SHP77 treated with DMSO at 0.1 percent for 48 hours (cell line): ENCODE results near the gene NT5C1B.

Experiments used
- DNase-seq: peaks from one replicate; lab custom pipeline; 2025; lab: John Stamatoyannopoulos, UW

The NT5C1B gene

DNA sequence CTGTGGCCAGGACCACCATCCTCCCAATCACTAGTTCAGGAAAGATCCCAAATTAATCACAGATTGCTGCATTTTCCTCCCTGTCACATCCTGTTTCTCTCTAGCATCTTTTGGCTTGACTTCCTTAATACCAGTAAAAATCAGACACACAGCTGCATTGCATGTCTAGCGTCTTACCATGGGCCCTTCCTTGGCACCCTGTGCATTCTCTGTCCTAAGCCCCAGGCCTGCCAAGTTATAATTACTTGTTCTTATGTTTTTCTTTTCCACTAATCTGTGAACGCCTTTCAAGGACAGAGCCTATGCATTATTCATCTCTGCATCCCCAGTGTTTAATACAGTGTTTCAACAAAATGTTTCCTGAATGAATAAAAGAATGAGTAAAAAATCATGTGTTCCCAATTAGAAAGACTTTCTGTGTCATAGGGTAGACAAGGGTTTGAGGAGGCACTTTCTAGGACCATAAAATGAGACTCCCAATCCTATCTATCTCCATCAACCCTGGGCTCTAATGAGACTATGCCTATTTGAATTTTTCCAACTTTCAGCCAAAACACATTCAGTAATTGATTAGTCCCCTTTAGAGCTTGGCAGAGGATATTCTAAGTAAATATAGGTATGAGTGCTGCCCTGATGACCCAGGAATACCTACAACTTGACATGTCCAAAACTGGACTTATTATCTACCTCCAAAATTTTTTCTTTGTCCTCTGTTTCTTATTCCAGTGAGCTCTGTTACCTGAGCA lies 10.3 kb upstream of the NT5C1B start:
- no peak for DNase-seq

DNA sequence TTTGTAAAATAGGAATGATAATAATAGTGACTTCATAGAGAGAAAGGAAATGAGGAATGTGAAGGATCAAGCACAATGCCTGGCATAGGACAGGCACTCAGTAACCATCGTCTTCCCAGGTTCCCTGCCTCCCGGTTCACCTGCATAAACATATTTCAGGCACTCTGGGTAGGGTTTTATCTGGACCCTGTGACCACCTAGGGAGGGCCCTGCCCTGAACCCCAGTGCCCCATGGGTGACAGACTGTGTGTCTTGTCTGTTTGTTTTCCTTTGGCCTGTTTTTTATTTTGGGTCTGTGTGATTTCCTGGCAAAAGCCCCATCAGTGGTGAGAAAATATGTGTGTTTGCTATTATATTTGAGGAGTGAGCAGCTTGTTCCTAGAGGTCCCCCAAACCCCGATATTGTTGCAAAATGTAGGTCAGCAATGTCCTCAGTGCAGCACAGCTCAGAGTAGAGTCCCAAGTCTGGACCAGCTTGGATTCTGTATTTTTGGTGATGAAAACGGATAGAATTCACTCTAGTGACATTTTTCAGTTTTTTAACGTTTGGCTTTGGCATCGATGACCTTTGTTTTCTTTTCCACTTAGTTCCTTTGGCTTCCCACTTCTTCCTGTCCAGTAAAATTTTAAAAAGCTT lies 9.6 kb upstream of the NT5C1B start:
- DNase-seq = no peak

DNA sequence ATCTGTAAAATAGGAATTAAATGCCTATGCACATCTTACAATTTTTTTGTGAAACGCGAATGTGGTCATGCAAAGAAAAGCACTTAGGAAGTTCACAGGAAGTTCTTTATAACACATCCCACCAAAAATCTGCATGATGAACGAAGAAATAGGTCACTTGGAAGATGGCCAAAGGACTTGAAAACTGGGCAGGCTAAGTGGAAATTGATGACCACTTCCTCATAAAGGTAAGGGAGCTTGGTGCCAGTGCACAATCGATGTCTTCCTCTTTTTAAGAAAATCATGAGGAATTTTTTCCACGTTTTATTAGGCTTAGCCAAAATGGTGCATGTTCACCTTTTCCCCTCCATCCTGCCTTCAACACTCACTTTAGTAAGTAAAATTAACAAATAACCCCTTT lies 8.2 kb upstream of the NT5C1B start:
- no peak for DNase-seq

DNA sequence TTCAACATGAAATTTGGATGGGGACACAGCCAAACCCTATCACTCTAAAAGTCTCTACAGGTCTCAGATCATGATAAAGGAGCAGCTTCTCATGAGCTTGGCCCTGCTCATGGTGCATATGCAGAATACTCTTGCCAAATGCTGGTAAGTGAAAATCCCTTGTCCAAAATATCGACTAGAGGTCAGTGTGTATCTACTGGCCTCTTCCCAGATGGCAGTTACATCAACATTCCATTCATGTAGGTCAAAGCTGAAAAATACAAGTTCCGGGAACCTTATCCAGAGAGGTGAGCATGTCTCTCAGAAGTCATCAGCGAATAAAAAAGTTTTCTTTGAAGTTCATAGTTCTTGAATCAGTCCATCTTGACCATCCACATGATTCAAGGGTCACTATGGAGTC lies 7.6 kb upstream of the NT5C1B start:
- DNase-seq = no peak

DNA sequence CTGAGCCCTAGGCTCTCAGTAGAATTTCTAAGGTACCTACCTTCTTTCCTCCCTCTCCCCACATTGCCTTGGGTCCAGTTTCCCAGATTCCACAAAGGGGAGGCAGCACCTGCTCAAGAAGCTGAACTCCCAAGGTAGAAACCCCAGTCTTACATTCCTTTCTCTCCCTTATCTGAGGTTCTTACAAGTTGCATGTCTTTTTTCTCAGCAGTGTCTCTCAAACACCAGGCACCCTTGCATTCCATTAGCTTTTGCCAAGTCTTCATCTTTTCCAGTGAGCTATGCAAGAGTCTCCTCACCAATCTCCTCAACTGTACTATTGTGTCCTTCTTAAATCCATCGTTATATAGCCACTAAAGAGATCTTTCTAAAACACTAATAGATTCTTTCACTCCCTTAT lies 4.1 kb upstream of the NT5C1B start:
- no peak for DNase-seq

DNA sequence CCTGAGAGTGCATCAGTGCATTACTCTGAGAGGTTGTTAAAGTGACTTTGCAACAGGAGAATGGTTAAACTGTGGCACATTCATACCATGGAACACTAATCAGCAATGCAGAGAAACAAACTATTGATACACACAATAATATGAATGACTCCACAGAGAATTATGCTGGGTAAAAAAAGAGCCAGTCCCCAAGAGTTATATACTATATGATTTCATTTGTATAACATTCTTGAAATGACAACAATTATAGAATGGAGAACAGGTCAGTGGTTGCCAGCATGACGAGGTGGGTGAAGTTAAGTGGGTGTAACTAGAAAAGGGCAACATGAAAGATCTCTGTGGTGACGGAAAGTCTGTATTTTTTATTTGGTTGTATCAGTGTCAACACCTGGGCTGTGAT lies 3.0 kb upstream of the NT5C1B start:
- no peak for DNase-seq

DNA sequence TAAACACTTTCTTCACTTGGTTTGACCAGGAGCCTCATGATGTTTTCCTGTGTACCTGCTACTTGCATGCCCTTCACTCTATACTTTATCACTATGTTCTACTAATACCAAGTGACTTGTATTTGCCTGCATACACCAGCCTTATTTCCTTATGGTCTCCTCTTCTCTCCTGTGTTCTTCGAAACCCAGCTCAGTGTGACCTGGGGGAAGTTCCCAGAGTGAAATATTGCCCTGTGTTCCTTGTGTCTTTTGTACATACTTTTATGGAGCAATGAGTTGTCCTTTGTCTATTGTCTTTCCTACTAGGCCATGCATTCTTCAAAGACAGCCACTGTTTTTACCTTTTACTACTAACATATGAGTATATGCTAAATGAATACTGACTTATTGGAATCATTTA lies 567 bp downstream of the NT5C1B start:
- DNase-seq = no peak

DNA sequence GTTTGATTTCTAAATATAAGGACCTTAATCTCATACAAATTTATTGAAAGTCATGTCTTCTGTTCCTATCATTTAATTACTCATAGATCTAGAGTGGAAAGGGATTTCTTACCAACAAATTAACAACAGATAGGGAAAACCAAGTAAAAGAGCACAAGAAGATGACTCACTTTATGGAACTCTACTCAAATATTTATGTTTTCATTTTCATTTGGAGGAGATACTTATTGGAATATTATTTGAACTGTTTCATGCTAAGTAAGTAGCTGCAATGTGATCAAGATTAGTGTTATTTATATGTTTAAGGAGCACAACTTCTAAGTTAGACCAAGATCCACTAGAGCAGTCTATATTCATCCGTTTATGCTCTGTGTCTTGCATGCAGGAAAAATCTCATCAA lies 1.3 kb downstream of the NT5C1B start:
- DNase-seq = no peak

DNA sequence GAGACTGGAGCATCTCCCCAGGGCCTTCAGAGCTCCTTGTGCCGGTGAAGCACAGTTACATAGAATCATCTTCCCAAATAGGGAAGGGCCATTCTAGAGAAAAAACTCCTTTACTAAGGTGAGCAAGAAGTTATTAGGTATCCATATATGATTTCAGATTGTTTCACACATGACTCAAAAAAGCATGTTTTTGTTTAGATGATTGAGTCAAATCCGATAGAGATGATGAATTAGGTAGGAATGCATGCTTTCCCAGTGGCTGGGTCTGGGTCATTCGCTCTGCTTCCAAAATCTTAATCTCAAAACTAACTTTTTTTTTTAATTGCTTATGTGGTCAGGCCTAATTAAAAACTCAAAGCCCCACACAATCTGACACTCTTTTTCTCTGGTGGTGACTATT lies 3.8 kb downstream of the NT5C1B start:
- DNase-seq = no peak

DNA sequence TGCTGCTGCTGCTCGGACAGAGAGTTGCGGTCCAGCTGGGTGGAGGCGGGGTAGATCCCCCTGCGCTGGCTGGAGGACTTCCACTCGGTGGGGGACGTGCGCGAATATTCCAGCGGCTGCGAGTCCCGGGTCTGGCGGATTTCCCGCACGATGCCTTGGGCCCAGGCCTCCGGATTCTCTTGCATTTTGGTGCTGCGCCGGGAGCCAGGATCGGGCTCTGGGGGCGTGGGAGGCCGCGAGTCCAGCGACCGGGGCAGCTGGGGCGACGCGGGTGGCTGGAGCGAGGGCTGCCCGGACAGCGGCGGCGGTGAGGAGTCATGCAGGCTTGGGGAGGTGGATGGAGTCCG lies 4.8 kb downstream of the NT5C1B start:
- DNase-seq = no peak

DNA sequence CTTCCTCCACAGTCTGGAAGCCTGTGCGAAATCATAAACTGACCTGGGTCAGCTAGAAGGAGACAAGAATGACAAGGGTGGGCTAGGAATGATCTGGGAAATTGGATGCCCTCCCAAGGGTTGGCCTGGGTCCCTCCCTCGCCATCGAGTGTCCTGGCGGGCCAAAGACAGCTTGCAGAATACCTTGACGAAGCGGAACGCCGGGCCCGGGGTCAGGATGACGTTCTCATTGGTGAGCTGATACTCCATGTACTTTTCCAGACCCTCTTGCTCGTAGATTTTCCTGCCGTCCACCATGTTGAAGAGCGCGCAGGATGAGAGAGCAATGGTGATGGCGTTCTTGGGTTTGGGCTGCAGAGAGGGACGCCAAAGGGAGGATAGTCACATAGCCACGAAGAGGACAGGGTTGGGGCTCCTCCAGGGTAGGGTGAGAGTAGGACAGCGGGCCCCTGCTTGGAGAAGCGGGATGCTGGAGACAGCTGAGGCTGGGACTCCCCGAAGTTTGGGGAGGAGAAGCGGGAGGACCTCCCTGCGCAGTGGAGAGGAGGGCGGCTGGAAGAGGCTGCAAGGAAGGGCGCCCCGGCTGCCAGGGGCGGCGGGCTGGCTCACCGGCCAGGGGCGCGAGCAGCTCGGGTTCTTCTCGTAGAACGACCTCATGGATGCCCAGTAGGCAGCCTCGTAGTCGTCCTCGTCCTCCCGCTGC lies 5.3 kb downstream of the NT5C1B start:
- no peak for DNase-seq

DNA sequence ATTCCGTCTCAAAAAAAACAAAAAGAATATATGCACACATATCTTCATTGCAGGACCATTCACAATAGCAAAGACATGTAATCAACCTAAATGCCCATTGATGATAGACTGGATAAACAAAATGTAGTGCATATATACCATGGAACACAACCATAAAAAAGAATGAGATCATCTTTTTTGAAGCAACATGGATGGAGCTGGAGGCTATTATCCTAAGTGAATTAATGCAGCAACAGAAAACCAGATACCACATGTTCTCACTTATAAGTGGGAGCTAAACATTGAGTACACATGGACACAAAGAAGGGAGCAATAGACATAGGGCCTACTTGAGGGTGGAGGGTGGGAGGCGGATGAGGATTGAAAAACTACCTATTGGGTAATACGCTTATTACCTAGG lies 8.8 kb downstream of the NT5C1B start:
- DNase-seq = no peak

DNA sequence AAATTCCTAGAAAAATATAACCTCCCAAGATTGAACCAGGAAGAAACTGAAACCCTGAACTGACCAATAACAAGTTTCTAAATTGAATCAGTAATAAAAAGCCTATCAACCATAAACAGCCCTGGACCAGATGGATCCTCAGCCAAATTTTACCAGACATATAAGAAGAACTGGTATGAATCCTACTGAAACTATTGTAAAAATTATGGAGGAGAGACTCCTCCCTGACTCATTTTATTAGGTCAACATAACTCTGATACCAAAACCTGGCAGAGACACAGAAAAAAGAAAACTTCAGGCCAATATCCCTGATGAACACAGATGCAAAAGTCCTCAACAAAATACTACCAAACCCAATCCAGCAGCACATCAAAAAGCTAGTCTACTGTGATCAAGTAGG lies 11.3 kb downstream of the NT5C1B start:
- DNase-seq = no peak

DNA sequence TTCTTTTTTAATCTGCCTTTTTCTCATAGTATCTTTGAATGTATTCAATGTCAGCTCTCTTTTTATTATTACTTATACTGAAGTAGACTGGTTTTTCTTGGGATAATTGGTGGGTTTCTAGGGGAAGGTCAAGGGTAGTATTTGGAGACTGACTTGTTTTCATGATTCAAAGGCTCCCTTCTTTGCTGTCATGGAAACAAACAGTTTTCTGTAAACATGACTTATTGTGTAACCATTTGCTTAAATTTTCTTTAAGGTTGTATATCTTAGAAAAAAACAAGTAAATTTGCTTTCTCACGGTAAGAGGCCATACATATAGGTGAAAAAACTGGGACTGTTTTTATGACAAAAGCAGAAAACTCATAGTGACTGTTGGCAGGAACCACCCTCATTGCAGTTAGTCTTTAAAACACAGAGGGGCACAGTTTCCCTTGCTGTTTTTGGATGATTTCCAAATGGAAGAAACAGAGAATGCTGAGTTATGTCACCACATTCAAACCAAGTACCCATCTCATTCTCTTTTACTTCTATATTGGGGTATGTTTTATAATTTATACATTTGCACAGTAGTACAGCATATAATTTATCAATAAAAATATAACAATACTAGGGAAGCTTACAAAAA lies 23.1 kb downstream of the NT5C1B start:
- no peak for DNase-seq

DNA sequence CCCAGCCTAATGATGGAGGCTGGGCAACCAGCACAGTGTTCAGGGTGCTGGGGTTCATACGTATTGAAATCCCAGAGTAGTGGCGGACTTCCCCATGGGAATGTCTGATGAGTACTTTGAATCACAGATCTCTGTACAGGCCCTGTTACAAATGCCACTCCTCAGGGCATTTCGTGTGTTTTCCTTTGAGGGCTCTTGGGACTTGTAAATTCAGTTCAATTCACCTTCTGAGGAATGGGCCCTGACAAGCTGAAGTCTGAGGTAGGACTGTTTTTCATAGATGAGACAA lies 28.6 kb downstream of the NT5C1B start:
- DNase-seq = no peak

DNA sequence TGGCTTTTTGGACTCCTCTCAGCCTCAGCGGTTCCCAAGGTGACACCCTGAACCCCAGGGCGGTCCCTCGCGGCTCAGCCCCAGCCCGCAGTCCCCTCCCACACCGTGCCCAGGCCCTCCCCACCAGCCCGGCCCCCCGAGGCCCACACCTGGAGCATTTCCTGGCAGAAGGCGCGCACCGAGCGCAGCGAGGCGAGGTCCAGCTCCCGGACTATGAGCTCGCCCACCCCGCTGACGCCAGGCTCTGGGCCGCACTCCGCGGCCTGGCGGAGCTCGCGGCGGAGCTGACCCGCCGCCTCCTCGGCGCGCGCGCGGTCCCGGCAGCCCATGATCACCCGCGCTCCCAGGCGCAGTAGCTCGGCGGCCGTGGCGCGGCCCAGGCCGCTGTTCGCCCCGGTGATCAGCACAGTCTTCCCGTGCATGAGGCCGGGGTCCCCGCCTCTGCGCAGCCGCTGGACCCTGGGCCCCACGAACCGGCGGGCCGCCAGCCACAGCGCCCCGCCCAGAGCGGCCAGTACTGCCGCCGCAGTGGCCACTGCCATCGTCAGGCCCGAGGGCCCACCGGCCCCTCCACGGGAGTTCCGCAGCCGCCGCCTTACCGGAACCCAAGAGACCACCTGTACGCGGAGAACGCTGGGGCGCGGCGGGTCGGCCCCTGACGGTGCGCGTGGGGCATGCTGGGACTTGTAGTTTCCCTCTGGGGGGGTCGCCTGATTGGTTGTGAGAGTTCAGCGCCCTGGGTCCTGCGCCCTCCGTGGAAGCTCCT lies 29.2 kb downstream of the NT5C1B start, which contains the start of gene RDH14:
TSS of gene RDH14 (minus strand) at position 623 of the 766 bp plus-strand sequence. CDS start at position 542, 81 bp downstream.
- peak; percentile 85 for DNase-seq

DNA sequence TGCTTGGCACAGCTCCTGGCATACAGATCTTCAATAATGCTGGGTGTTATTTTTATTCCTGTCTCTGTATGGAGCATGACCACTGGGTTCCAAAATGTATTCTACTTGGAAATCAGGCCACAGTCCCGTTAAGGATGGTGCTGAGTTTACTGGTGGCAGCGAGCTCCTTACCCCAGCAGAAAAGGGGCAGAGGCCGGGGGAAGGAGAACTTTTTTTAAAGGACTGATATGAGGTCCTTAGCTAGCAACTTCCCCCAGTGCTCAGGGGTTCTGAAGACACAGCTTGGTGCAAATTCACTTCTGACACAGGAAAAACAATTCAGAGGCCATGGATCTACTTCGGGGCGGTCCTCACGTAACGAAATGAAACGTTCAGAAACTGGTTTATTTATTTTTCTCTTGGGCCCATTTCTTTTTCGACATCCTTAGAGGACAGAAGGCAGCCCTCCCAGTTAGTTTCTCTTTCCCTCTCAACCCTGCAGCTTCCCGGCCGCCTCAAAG lies 29.8 kb downstream of the NT5C1B start:
- DNase-seq = no peak

DNA sequence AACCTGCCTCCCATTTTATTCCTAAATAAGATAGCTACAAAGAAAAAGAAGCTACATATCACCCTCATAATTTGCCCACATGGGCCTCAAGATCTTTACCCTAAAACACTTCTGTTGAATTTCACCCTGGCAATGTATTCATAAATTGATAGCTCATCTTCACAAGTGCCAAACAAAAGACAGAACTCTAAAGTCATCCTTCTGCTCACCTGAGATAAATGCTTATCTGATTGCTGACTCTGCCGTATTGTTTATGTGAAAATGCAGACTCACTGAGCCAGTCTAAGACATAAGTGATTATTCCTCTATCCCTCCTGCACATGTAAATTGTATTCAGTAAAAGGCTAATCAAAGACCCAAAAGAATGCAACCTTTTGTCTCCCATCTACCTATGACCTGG lies 30.9 kb downstream of the NT5C1B start:
- no peak for DNase-seq

DNA sequence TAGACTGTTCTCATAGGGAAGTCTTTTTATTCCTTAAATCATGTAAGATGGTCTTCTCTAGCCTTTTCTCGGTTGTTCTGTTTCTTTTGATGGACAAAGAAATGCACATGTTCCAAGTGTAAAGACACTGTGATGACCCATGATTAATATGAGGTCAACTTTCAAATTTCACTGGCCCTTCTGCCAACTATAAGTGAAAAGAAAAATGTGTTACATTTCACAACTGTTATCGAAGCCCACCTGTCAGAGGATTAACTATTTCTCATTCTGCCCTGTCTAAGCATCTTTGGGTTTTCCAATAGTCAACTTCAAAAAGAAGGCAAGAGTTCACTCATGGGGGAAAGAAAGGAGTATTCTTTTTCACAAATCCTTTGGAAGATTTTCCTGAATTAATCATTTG lies 32.2 kb downstream of the NT5C1B start:
- no peak for DNase-seq

DNA sequence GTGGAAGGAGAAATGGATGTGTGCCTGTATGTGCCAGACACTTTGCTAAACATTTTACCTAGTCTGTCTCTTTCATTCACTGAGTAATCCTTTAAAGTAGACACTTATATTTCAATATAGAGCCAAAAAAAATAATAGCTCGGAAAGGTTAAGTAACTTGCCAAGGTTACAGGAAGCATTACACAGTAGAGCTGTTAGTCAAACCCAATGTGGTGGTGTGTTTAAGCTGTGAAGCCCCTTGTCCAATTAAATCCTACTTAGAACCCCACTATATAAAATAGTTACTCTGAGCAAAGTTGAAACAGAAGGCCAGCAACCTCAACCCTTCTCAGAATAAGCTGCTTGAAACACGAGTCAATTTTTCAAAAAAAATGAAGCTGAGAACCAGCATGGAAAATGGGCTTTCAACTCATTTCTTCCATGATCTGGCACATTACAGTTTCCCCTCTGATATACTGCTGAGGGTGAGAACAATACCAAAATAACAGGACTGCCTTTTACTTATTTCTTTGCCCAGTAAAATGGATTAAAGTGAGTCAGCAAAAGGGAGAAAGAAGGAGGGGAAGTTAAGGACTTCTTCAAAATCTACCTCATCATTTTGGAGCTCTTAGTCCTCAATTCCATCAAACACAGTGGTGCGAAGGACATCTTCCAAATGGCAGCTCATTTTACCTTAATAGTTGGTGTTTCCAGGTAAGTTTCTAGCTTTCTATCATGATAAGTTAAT lies 36.9 kb downstream of the NT5C1B start:
- no peak for DNase-seq

DNA sequence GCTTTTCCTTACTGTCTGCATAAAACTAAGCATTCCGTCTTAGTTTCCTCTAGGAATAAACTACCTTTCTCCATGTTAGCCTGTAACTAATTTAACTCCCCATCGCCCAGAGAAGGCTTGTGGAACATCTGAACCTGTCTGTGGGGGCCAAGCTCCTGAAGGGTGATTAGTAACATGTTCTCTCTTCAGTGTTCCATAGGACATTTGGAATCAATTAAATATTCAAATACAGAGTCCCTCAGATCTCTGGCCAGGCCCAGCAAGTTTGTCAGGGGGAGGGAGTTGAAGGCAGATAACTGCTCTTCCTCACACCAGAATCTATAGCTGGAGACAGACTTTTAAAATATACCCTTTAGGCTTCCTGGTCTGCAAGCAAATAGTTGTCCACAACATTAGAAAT lies 37.7 kb downstream of the NT5C1B start:
- DNase-seq = no peak

DNA sequence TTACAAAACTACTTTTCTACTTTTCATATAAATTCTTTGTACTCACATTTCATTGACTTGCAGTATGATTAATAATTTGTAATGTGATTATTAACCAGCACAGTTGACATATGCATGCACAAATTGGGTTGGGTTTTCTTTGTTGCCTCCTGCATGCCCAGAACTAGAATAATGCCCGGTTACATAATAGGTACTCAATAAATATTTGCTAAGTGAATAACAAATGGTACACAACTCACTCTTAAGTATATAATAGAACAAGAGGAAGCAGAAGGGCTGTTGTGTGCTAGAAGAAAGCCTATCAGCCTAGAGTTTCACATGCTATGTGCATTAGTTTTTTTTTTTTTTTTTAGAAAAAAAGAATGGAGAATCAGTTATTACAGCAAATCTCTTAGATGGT lies 38.2 kb downstream of the NT5C1B start:
- DNase-seq = no peak
